NCI-H460 (cell line): ENCODE data around the gene AGAP2. TPM values are rescaled to one million over a fixed set of nuclear protein-coding genes. Genes with fewer than 3 reads are reported as not detected.
A peak's percentile ranks its signal among the peaks of the same experiment; 100 is the strongest.

ENCODE experiments used
- DNase-seq: peaks from one replicate; pipeline ENCODE4 v3.0.0-alpha.2; 2016; ENCODE audit warnings: low read depth; ENCODE audit errors: extremely low read depth
- total RNA-seq: library from RNA; depleted of rRNA; stranded (reverse); fragments of >200 nt; shearing (Covaris generic); gene quantifications from 2 replicates; pipeline ENCODE4 v1.2.3, GENCODE V29; 2014

Gene AGAP2
- total RNA-seq, 1 experiment from 2014 or later = not detected

DNA sequence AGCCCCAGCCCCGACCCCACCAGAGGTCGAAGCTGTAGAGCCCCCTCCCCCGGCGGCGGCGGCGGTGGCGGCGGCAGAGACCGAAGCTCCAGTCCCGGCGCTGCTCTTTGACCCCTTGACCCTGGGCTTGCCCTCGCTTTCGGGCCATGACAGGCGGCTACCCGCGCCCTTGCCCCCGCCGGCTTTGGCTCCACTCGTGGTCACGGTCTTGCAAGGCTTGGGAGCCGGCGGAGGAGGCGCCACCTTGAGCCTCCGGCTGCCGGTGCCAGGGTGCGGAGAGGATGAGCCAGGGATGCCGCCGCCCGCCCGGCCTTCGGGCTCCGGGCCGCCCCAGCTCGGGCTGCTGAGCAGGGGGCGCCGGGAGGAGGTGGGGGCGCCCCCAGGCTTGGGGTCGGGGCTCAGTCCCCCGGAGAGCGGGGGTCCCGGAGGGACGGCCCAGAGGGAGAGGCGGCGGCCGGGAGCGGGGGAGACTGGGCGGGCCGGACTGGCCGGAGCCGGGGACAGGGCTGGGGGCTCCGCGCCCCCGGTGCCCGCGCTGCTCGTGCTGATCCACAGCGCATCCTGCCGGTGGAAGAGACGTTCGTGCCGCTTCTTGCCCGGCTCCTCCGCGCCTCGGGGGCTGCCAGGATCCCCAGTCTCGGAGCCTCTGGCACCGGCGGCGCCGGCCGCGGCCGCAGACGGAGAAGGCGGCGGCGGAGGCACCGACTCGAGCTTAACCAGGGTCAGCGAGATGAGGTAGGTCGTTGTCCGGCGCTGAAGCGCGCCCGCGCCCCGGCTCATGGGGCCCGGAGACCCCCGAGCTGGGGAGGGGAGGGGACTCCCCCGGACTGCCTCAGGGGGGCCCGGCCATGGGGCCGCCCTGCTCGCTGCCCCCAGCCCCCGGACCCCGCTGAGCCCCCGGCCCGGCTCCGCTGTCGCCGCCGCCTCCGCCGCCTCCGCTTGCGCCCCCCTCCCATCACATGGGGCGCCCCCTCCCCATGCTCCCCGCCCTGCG is 778 bp downstream of the AGAP2 start:
- DNase-seq = no peak

DNA sequence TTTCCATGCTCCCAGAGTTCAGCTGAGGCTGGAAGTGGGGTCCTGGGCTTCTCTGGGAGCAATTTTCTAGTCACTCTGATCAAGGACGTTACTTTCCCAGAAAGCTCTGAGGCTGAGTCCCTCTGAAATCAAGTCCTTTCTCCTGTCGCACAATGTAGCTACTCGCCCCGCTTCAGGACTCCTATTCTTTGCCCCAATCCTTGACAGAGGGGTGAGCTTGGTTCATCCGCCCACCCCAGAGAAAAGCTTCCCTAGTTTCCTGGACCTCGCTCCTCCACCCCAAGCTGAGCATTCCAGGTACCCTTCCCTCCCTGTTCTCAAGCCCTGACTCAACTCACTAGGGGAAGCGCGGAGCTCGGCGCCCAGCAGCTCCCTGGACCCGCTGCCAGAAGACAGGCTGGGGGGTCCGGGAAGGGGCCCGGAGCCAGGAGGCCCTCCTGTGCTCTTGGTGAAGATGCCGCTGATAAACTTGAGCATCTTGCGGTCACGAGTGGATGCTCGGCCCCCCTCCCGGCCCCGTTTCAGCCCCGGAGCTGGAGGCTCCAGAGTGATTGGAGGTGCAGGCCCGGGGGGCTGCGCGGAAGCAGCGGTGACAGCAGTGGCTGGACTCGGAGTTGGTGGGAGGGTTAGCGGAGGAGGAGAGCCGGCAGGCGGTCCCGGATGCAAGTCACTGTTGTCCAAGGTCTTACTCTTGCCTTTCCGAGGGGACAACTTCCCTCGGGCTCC is 1.6 kb downstream of the AGAP2 start:
- DNase-seq = no peak

DNA sequence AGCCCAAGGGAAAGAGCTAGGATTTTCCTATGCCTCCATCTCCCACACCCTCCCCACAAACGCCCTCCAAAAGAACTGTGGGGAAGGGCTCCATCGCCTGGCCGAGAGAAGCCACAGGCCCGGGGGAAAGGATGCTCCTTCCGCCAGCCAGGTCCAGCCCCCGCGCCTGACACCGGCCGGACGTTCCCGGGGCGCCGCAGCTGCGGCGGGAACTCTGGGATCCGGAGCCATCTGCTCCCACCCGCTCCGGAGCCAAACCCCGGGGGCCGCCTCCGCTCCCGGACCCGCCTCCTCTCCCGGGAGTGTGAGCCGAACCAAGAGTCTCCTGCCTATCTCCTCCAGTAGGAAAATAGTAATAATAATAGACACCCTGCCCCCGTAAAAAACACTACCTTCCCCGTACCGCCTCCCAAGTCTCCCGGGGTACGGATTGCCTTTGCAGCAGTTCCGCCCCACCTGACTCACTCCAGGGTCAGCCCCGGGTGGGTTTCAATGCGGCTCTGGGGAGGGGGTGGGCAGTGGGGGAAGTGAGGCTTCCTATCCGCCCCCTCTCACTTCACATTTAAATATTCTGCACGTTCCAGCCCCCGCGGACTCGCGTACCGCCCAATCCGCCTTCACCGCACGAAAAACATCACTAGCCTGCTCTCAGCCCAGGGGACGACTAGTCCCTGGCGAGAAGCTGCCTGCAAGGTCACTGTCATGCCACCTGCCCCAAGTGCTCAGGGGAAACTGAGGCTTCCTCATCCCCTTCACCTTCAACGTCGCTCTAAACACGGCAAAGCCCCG is 2.4 kb downstream of the AGAP2 start:
- peak; percentile 48 for DNase-seq

DNA sequence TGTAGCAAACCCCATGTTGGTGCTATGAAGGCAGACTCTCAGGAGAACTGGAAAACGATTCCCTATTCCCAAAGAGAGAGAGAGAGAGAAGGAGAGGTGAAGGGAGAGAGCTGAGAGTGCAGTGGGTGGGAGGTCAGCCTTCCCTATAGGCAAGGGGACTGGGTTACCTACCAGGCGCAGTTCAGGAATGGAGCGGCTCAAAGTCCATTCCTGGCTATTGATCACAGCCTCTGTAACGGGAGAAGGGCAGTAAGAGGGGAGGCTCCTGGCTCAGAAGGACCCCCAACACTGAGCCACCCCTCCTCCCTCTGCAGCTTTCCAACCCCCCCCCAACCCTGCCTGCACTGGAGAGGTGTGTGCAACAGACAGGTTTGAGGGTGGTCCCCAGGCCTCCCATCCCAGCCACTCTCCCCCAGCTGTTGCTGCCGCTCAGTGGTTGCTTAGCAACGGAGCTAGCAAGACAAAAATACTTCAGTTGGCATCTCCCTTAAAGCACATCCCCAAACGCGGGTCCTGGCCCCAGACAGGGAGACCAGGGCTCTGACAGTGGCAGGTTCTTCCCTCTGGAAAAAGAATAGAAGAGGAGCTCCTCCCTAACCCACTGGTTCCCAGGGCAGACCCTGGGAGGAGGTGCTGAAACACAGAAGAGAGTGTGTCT is 3.2 kb downstream of the AGAP2 start:
- DNase-seq = no peak

DNA sequence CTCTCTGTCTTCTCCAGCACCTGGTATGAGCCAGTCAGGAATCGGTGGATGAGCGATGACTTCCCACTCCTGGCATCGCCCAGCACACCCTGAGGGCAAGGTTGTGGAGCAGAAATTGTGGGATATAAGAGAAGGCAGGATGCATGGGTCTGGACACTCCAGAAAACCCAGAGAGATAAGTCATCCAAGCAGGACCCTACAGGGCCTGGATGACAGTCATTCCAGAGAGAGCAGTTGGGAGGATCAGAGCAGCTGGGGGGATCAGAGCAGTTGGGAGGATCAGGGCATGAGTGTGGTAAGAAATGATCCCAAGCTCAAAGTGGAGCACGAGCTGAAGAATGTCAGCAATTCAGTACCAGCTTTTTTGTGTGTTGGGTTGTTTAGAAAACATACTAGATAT is 4.0 kb downstream of the AGAP2 start:
- no peak for DNase-seq

GRCh38 chr12:57733928-57734327 is 4.6 kb downstream of the AGAP2 start:
- no peak for DNase-seq

DNA sequence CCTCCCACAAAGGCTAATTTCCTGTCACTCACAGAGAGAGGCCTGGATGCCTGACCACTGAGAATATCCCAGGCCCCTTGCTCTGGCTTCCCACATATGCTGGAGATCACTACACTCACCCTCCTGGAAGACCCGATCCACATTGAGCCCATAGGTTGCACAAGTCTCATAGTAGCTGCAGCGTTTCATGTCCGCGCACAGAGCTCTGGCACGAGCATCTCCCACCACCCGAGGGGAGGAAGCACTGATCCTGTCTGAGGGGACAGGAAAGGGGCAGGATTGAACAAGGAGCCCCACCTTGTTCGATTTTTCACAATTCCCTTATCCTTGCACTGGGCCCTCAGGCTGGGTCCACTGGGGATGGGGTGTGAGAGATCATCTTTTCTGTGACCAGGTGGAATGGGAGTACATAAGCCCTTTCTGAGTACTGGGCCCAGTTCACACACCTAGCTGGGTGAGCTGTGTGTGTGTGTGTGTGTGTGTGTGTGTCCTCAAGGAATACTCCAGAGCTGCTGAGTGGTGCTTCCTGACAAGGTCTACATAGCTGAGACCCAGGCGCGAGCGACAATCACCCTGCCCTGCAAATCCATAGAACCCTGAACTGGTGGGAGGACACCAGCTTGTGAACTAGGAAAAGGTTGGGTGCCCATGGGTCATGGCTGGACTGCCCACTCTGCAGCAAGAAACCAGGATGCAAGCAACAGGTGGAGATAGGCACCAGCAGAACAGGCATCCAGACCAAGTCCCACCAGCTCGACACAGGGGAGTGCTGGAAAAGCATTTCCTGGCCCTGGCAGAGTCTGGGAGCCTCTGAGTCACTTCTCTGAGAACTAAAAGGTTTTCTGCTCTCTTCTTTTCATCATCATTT is 5.6 kb downstream of the AGAP2 start:
- no peak for DNase-seq

DNA sequence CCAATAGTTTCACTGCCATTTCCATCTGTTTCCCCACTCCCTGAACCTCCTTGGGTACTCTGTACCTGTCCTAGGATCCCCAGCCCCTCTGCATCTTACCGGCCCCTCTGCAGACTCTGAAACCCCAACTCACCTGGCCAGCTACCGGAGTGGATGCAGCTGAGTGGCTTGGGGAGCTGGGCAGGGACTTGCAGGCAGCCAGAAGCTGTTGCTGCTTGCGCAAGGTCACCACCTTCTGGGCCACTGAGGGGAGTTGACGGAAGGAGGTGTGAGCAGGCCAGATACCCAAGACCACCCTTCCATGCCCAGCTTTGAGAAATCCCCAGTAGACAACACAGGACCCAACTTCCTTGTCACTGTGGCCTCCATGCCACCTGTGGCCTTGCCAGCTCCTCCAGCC is 6.3 kb downstream of the AGAP2 start:
- DNase-seq = no peak

- no peak for DNase-seq
Observed at GRCh38 chr12:57731411-57732080, 7.0 kb downstream of the AGAP2 start.

- DNase-seq = no peak
Observed at GRCh38 chr12:57730336-57731067, 8.0 kb downstream of the AGAP2 start.

GRCh38 chr12:57729321-57729844 is 9.2 kb downstream of the AGAP2 start:
- no peak for DNase-seq

DNA sequence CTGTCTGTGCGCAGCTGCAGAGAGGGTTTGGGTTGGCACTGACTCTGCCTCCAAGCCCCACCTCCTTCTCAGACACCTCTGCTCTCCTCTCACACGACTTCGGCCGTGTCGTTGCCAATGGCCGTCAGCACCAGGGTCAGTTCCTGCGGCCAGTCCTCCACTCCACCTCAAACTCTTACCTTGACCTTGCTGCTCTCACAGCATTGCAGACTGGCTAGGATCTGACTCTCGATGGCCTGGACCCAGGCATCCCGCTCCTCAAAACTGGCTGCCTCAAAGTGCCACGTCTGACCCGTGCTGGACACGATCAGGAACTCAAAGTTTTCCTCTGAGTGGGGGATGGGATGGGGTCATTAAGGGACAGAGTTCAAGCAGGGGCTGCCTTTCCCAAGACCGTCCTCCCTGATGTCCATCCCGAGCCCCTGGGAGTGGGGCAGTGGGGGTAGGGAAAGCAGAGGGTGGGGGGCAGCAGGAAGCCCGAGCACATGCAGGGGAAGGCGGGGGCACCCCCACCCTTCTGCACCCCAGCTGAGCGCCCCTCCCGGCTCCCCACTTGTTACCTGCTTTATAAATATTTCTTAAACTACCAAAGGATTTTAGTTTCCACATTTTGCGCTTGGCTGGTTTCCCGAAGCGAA is 10.7 kb downstream of the AGAP2 start:
- DNase-seq = no peak

GRCh38 chr12:57726884-57727757 is 11.4 kb downstream of the AGAP2 start:
- no peak for DNase-seq

DNA sequence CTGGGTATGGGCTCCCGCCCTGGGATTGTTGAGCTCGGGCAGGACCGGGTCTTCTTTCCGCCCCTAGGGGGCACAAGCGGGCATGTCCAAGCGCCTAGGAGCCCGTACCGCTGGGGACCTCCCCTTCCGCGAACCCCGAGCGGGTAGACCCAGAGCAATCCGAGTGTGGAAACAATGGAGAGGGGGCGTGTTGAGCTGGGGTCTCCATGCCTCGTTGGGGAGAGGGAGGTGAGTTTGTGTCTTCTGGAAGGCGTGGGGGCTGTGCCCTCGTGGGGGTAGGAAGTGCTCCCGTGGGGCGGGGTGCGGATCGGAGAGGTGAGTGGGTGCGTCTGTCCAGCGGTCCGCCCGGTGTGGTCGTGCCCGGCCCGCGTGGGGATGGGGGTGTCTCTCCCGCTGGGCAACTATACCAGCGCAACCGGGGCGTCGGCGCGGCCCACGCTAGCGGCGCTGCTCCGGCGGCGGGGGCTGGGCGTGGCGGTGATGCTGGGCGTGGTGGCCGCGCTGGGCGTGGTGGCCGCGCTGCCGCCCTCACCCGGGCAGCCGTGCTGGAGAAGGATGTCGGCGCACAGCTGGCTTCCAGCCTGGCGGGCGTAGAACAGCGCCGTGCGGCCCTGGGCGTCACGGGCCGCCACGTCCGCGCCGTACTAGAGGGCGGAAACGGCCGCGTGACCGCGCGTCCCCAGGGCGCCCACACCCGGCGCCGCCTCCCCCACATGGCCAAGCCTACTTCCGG is 12.2 kb downstream of the AGAP2 start:
- DNase-seq = peak; percentile 88

DNA sequence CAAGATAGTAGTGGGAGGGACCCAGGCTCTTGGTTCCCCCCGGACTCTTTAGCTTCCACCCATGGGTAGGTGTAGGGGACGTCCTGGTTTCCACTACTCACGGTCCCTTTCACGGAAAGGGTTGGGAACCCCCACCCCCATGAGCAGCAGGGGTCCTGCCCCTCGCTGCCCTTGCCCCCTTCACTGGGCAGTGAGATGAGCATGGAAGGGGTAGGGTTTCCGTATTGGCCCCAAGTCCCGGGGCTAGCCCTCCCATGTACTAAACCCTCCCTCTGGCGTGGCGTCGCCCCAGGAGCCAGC is 12.7 kb downstream of the AGAP2 start:
- no peak for DNase-seq
